Measurements from ENCODE around the gene SDHB.

- TF ChIP-seq CTCF (IDR thresholded peaks at IDR 0.05) (no peak), POLR2AphosphoS5 (IDR thresholded peaks at IDR 0.05) (no peak), POLR2A (IDR thresholded peaks at IDR 0.05) (no peak)
These were observed 70.2 kb downstream of the SDHB start for GRCh38 chr1:16983649-16984048.

All from breast epithelium (tissue), 3 donors.